CD4-positive, alpha-beta memory T cell (primary cell): ENCODE results near the gene RALGPS2. TPM values are rescaled to one million over a fixed set of nuclear protein-coding genes. Genes with fewer than 3 reads are reported as not detected.
A peak's percentile ranks its signal among the peaks of the same experiment; 100 is the strongest.
"Not testable (repeated sequence)": the region's sequence is repeated elsewhere in the genome, so short reads cannot be mapped to it uniquely, and the experiment has no call there.

Experiments used
- CTCF ChIA-PET: fragments of 350-600 bp; sonication (Branson Sonifier 250); formaldehyde crosslinking; loops from one replicate; lab custom pipeline; 2021; ENCODE audit warnings: inconsistent platforms; ENCODE audit not compliant: partially characterized antibody; lab: Charles Lee
- POLR2A ChIA-PET: fragments of 350-600 bp; sonication (Branson Sonifier 250); formaldehyde crosslinking; loops from one replicate; lab custom pipeline; 2021; ENCODE audit not compliant: partially characterized antibody; lab: Charles Lee
- DNase-seq, 5 donors: peaks; one replicate each; pipeline versions ENCODE4 v3.0.0 to v3.0.0-alpha.2; 2020 to 2022; ENCODE audit warnings: mixed read lengths in 1 of 5
- H3K27ac ChIP-seq: one replicate; pipeline ENCODE4 v1.7.0; 2013; ENCODE audit warnings: low read depth, low read length
- H3K27me3 ChIP-seq: 2 replicates; pipeline ENCODE4 v1.7.0; 2013; ENCODE audit warnings: mild to moderate bottlenecking, low read length, moderate library complexity; ENCODE audit not compliant: insufficient read depth
- H3K36me3 ChIP-seq: 2 replicates; pipeline ENCODE4 v1.7.0; 2013; ENCODE audit warnings: mild to moderate bottlenecking, low read length, moderate library complexity; ENCODE audit not compliant: insufficient read depth
- H3K4me1 ChIP-seq: 2 replicates; pipeline ENCODE4 v1.7.0; 2013; ENCODE audit warnings: mild to moderate bottlenecking, low read length, moderate library complexity; ENCODE audit not compliant: insufficient read depth
- H3K4me3 ChIP-seq, 2 donors: one replicate each; pipeline ENCODE4 v1.7.0; 2013; ENCODE audit warnings: low read length in 2 of 2, mild to moderate bottlenecking in 1 of 2
- H3K9me3 ChIP-seq, 2 donors: one replicate each; pipeline ENCODE4 v1.7.0; 2013; ENCODE audit warnings: low read length in 2 of 2, control low read depth in 1 of 2; ENCODE audit not compliant: control insufficient read depth in 1 of 2
- H3K27ac Mint-ChIP-seq, 7 donors: one replicate each; pipeline ENCODE4 v1.8.0; 2020 to 2021; ENCODE audit warnings: mixed read lengths in 7 of 7, mild to moderate bottlenecking in 6 of 7, inconsistent platforms in 3 of 7, moderate library complexity in 3 of 7
- H3K27me3 Mint-ChIP-seq, 2 donors: one replicate each; pipeline ENCODE4 v1.8.0; 2020 to 2021; ENCODE audit warnings: mixed read lengths in 2 of 2
- H3K36me3 Mint-ChIP-seq, 2 donors: one replicate each; pipeline ENCODE4 v1.8.0; 2020 to 2021; ENCODE audit warnings: mixed read lengths in 2 of 2, inconsistent platforms in 1 of 2, mild to moderate bottlenecking in 1 of 2
- H3K4me1 Mint-ChIP-seq, 4 donors: one replicate each; pipeline ENCODE4 v1.8.0; 2020 to 2021; ENCODE audit warnings: mixed read lengths in 4 of 4, mild to moderate bottlenecking in 1 of 4
- H3K4me3 Mint-ChIP-seq, 8 donors: one replicate each; pipeline ENCODE4 v1.8.0; 2020 to 2021; ENCODE audit warnings: mixed read lengths in 8 of 8, mild to moderate bottlenecking in 7 of 8, moderate library complexity in 6 of 8, inconsistent platforms in 3 of 8
- H3K9me3 Mint-ChIP-seq, 8 donors: one replicate each; pipeline ENCODE4 v1.8.0; 2020 to 2021; ENCODE audit warnings: mixed read lengths in 8 of 8, mild to moderate bottlenecking in 5 of 8, inconsistent platforms in 3 of 8, moderate library complexity in 1 of 8
- intact Hi-C: fragments of 100-400 bp; cut with micrococcal nuclease; formaldehyde crosslinking; loops from one replicate; pipeline ENCODE4 v1.15.1; 2023
- polyA plus RNA-seq, 2 donors: library from polyadenylated mRNA; unstranded; fragments of 300-500 nt; fragmentation: Illumina TruSeq; gene quantifications; one replicate each; pipeline ENCODE4 v1.2.3, GENCODE V29; 2021
- total RNA-seq, 2 experiments: library from RNA; stranded (reverse); gene quantifications; one replicate each; pipeline ENCODE4 v1.2.3, GENCODE V29; 2021

RALGPS2 gene
- total and polyA plus RNA-seq, 4 experiments from 2014 or later: 1.6 to 15.0 (median 7.8) TPM

GRCh38 chr1:178746345-178746744 is 21.3 kb downstream of the RALGPS2 start:
- Histone ChIP-seq H3K4me3 (no peak overlapping the region), H3K27me3 (no peaks in the 10 kb centered on the region), H3K4me1 (no peaks in the 10 kb centered on the region), H3K9me3 (no peaks in the 10 kb centered on the region), H3K27ac (no peak overlapping the region), H3K36me3 (no peaks in the 10 kb centered on the region)
- H3K27ac Mint-ChIP-seq: no peak overlapping the region
- peaks cover 0 to 8% (median 4%) of the 10 kb centered on the region in 8 donors for H3K9me3 Mint-ChIP-seq
- H3K4me1 Mint-ChIP-seq: no peaks in the 10 kb centered on the region
- H3K36me3 Mint-ChIP-seq: peaks cover 4 to 18% of the 10 kb centered on the region in 2 donors
- H3K27me3 Mint-ChIP-seq: peaks cover 0 to 2% of the 10 kb centered on the region in 2 donors
- no peak overlapping the region for H3K4me3 Mint-ChIP-seq
- DNase-seq: no peak
- POLR2A ChIA-PET: no interaction called here
- intact Hi-C loops: no loop called here
- CTCF ChIA-PET: no interaction called here

DNA sequence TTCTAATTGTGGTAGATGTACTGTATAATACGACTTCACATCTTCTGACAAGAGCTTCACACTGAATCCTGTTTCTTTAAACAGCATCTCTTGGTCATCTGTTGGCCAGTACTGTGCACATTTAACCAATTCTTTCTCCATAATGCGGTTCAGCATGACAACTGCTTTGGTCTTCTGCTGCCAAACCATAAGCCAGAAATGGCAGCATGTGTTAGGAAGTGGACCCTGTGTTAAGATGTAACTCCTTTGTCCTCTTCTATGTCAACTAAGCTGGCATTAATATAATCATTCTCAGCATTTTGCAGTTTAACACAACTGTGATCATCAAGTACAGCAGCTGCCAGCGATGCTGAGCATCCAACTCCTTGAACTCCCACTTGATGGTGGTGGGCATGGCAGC is 22.3 kb downstream of the RALGPS2 start:
- H3K9me3 ChIP-seq, intact Hi-C loops, H3K4me1 ChIP-seq, POLR2A ChIA-PET, DNase-seq, H3K9me3 Mint-ChIP-seq, CTCF ChIA-PET, H3K4me3 Mint-ChIP-seq, H3K27ac Mint-ChIP-seq, H3K27me3 Mint-ChIP-seq, H3K4me3 ChIP-seq, H3K36me3 ChIP-seq, H3K27me3 ChIP-seq, H3K27ac ChIP-seq, H3K4me1 Mint-ChIP-seq: not testable (repeated sequence)
- peaks cover 2 to 11% of the 10 kb centered on the region in 2 donors for H3K36me3 Mint-ChIP-seq

- Mint-ChIP-seq H3K9me3 (peaks cover 0 to 5% (median 1%) of the 10 kb centered on the region in 8 donors), H3K4me3 (no peak overlapping the region), H3K27ac (no peak overlapping the region), H3K36me3 (no peaks in the 10 kb centered on the region), H3K27me3 (no peaks in the 10 kb centered on the region), H3K4me1 (peaks cover 0 to 1% (median 0%) of the 10 kb centered on the region in 4 donors)
- ChIA-PET POLR2A (no interaction called here), CTCF (interaction anchor here (1.2 kb wide), 1 partner anchor 15 kb away, joined by 3 read pairs; no protein-coding TSS in a partner anchor)
- Histone ChIP-seq H3K27me3 (no peaks in the 10 kb centered on the region), H3K4me1 (no peaks in the 10 kb centered on the region), H3K9me3 (no peaks in the 10 kb centered on the region), H3K27ac (no peak overlapping the region), H3K36me3 (no peaks in the 10 kb centered on the region), H3K4me3 (no peak overlapping the region)
- intact Hi-C loops: no loop called here
- no peak for DNase-seq
Measured at GRCh38 chr1:178749581-178750166, 24.6 kb downstream of the RALGPS2 start.

DNA sequence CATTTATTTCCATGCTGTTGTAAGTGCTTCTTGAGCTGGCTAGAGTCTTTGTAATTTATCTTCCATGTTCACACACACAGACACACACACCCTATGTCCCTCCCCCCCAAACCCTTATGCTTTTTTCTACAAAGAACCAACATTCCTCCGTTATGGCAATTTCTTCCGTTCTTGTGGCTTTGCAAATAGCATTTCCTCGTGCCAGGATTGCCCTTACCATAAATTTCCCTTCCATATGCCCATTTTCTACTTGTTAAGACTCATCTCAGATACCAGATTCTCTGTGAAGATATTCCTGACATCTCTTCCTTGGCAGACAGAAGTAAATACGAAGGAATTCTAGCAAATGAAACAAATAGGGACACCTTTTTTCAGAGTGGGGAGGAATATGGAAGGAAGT is 26.0 kb downstream of the RALGPS2 start:
- POLR2A ChIA-PET: no interaction called here
- DNase-seq: no peak
- no peak overlapping the region for H3K4me3 ChIP-seq
- Mint-ChIP-seq H3K27me3 (no peaks in the 10 kb centered on the region), H3K27ac (peak overlapping the region in 1 of 7 donors; percentile 63), H3K9me3 (peaks cover 0 to 17% (median 14%) of the 10 kb centered on the region in 8 donors), H3K4me3 (no peak overlapping the region), H3K36me3 (peaks cover 4 to 8% of the 10 kb centered on the region in 2 donors), H3K4me1 (peaks cover 0 to 1% (median 0%) of the 10 kb centered on the region in 4 donors)
- intact Hi-C loops: no loop called here
- H3K36me3 ChIP-seq: no peaks in the 10 kb centered on the region
- no peaks in the 10 kb centered on the region for H3K4me1 ChIP-seq
- no peaks in the 10 kb centered on the region for H3K27me3 ChIP-seq
- H3K27ac ChIP-seq: no peak overlapping the region
- H3K9me3 ChIP-seq: no peaks in the 10 kb centered on the region
- CTCF ChIA-PET: interaction anchor here (1.1 to 5.6 kb wide), 4 partner anchors 17 to 438 kb away, joined by 3 to 32 read pairs (median 10); no protein-coding TSS in a partner anchor

DNA sequence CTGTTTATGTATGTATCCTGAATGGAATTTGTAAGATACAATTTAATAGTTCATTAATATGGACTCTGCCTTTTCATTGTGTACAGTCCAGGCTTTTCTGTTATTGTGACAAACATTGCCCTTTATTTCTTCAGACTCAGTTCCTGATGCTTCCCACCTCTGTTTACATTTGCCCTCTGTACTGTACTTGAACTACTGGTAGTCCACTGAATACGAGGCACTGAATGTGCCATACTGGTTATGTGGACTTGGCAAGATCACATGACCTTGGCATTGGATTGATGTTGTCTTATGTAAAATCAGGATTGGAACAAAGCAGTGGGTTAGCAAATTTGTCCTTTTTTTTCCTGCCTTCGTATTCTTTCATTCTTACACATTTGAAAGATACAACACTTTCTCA is 27.8 kb downstream of the RALGPS2 start:
- no peak overlapping the region for H3K4me3 ChIP-seq
- ChIA-PET CTCF (interaction anchor here (0.9 to 5.6 kb wide), 14 partner anchors 12 to 220 kb away, joined by 3 to 32 read pairs (median 5); no protein-coding TSS in a partner anchor), POLR2A (interaction anchor here (1.7 kb wide), 1 partner anchor 211 kb away, joined by 4 read pairs; no protein-coding TSS in a partner anchor)
- intact Hi-C loops: loop anchor here (1.0 kb wide), 2 partner anchors 211 to 221 kb away; no protein-coding TSS in a partner anchor
- Mint-ChIP-seq H3K4me3 (no peak overlapping the region), H3K27ac (peak overlapping the region in 1 of 7 donors; percentile 54), H3K4me1 (peaks cover 0 to 3% (median under 1%) of the 10 kb centered on the region in 4 donors), H3K9me3 (peaks cover 0 to 31% (median 23%) of the 10 kb centered on the region in 8 donors), H3K36me3 (peaks cover 4 to 11% of the 10 kb centered on the region in 2 donors), H3K27me3 (no peaks in the 10 kb centered on the region)
- DNase-seq: no peak
- H3K4me1 ChIP-seq: no peaks in the 10 kb centered on the region
- no peaks in the 10 kb centered on the region for H3K36me3 ChIP-seq
- H3K27ac ChIP-seq: no peak overlapping the region
- H3K27me3 ChIP-seq: no peaks in the 10 kb centered on the region
- H3K9me3 ChIP-seq: no peaks in the 10 kb centered on the region

GRCh38 chr1:178754655-178755256 is 29.7 kb downstream of the RALGPS2 start:
- H3K27ac ChIP-seq, H3K36me3 ChIP-seq, H3K4me3 ChIP-seq, DNase-seq, H3K27me3 Mint-ChIP-seq, H3K4me1 ChIP-seq, POLR2A ChIA-PET, H3K4me3 Mint-ChIP-seq, H3K9me3 ChIP-seq, H3K27me3 ChIP-seq, H3K4me1 Mint-ChIP-seq, intact Hi-C loops, H3K27ac Mint-ChIP-seq: not testable (repeated sequence)
- peaks cover 0 to 46% (median 25%) of the 10 kb centered on the region in 8 donors for H3K9me3 Mint-ChIP-seq
- peaks cover 9 to 11% of the 10 kb centered on the region in 2 donors for H3K36me3 Mint-ChIP-seq
- CTCF ChIA-PET: interaction anchor here (1.5 to 5.6 kb wide), 3 partner anchors 212 to 223 kb away, joined by 4 to 32 read pairs (median 17); no protein-coding TSS in a partner anchor

GRCh38 chr1:178768423-178768822 is 43.4 kb downstream of the RALGPS2 start:
- H3K27me3 ChIP-seq: no peaks in the 10 kb centered on the region
- Mint-ChIP-seq H3K4me3 (no peak overlapping the region), H3K27ac (no peak overlapping the region), H3K27me3 (no peaks in the 10 kb centered on the region), H3K9me3 (peaks cover 0 to 35% (median 28%) of the 10 kb centered on the region in 8 donors), H3K4me1 (peaks cover 0 to 2% (median 0%) of the 10 kb centered on the region in 4 donors), H3K36me3 (peaks cover 24 to 29% of the 10 kb centered on the region in 2 donors)
- H3K4me3 ChIP-seq: no peak overlapping the region
- intact Hi-C loops: loop anchor here (1.0 kb wide), 1 partner anchor 601 kb away; no protein-coding TSS in a partner anchor
- no peaks in the 10 kb centered on the region for H3K4me1 ChIP-seq
- peaks cover 0 to 10% of the 10 kb centered on the region in 2 donors for H3K9me3 ChIP-seq
- peak in 4 of 5 donors; percentile 30 to 40 (median 33) for DNase-seq
- POLR2A ChIA-PET: no interaction called here
- CTCF ChIA-PET: interaction anchor here (0.7 to 2.2 kb wide), 9 partner anchors 12 to 305 kb away, joined by 3 to 16 read pairs (median 4); no protein-coding TSS in a partner anchor
- no peaks in the 10 kb centered on the region for H3K36me3 ChIP-seq
- no peak overlapping the region for H3K27ac ChIP-seq
